GM12878 (cell line): ENCODE results near the gene GABBR2. TPM values are rescaled to one million over a fixed set of nuclear protein-coding genes. Genes with fewer than 3 reads are reported as not detected.

Experiments used
- ATAC-seq: fragments of 200-7000 bp; cut with Tn5 transposase; 3 replicates; pipeline ENCODE4 v1.9.1; 2020; ENCODE audit warnings: mild to moderate bottlenecking, moderate library complexity
- BruUV-seq: library from RNA; stranded (reverse); fragments of 400-500 nt; replicated peaks from 2 replicates; lab custom pipeline; 2021; lab: Mats Ljungman, UMichigan
- CTCF ChIA-PET: fragments of 300-600 bp; sonication (Branson Sonifier 250); formaldehyde crosslinking; extraction: SDS; loops from one replicate; lab custom pipeline; 2021; ENCODE audit warnings: inconsistent platforms; lab: Yijun Ruan, JAX
- POLR2A ChIA-PET: fragments of 350-600 bp; formaldehyde crosslinking; extraction: SDS; loops from one replicate; lab custom pipeline; 2021; ENCODE audit warnings: inconsistent platforms; lab: Charles Lee
- RAD21 ChIA-PET: fragments of 300-600 bp; sonication (Branson Sonifier 250); formaldehyde crosslinking; loops from one replicate; lab custom pipeline; 2023; ENCODE audit warnings: antibody characterized with exemption; ENCODE audit not compliant: unreplicated experiment; lab: Charles Lee
- SMC1A ChIA-PET: fragments of 300-600 bp; sonication (Branson Sonifier 250); formaldehyde crosslinking; loops from one replicate; lab custom pipeline; 2023; ENCODE audit not compliant: unreplicated experiment, uncharacterized antibody; lab: Charles Lee
- DNase-seq: peaks from one replicate; pipeline ENCODE4 v3.0.0-alpha.2; 2011; ENCODE audit warnings: low read depth, low spot score
- FAIRE-seq: peaks from 3 replicates; lab custom pipeline; 2011; peaks lifted over from hg19 to GRCh38; lab: Jason Lieb, UNC
- H2AFZ ChIP-seq: 2 replicates; pipeline ENCODE4 v1.6.0; 2011; ENCODE audit warnings: low read depth, low read length, control low read depth; ENCODE audit not compliant: control insufficient read depth
- H3K27ac ChIP-seq: 2 replicates; pipeline ENCODE4 v1.5.1; 2011; ENCODE audit warnings: control low read depth; ENCODE audit not compliant: control insufficient read depth, insufficient read depth
- H3K27me3 ChIP-seq, 2 experiments: replicated peaks in 1 of 2; 2 replicates each; pipeline versions ENCODE4 v1.6.0 to v1.6.1; 2011; ENCODE audit warnings: low read length in 1 of 2; ENCODE audit not compliant: control insufficient read depth in 2 of 2, insufficient read depth in 2 of 2
- H3K36me3 ChIP-seq, 2 experiments: 2 replicates each; pipeline ENCODE4 v1.5.1; 2011; ENCODE audit warnings: low read length in 1 of 2; ENCODE audit not compliant: control insufficient read depth in 2 of 2, insufficient read depth in 2 of 2
- H3K4me1 ChIP-seq: 2 replicates; pipeline ENCODE4 v1.6.1; 2011; ENCODE audit warnings: mild to moderate bottlenecking, low read length, moderate library complexity, mixed read lengths; ENCODE audit not compliant: control insufficient read depth, insufficient read depth
- H3K4me2 ChIP-seq: 2 replicates; pipeline ENCODE4 v1.6.0; 2011; ENCODE audit warnings: control low read depth; ENCODE audit not compliant: control insufficient read depth, insufficient read depth
- H3K4me3 ChIP-seq: fragments of 200-600 bp; sonication (generic); 2 replicates; pipeline ENCODE4 v1.5.1; 2016
- H3K79me2 ChIP-seq: 2 replicates; pipeline ENCODE4 v1.6.0; 2011; ENCODE audit warnings: low read length; ENCODE audit not compliant: control insufficient read depth, insufficient read depth
- H3K9ac ChIP-seq: 2 replicates; pipeline ENCODE4 v1.8.0; 2011; ENCODE audit warnings: low read length, control low read depth, mixed read lengths; ENCODE audit not compliant: control insufficient read depth, insufficient read depth
- H3K9me3 ChIP-seq: replicated peaks from 3 replicates; pipeline ENCODE4 v1.5.1; 2011; ENCODE audit warnings: mild to moderate bottlenecking, low read length; ENCODE audit not compliant: control insufficient read depth, insufficient read depth
- H4K20me1 ChIP-seq: 2 replicates; pipeline ENCODE4 v1.6.0; 2011; ENCODE audit not compliant: control insufficient read depth, insufficient read depth
- CBFB ChIP-seq: IDR thresholded peaks from 2 replicates; pipeline ENCODE4 v1.6.1; 2016; ENCODE audit warnings: antibody characterized with exemption, low read depth
- CBX5 ChIP-seq: sonication (generic); IDR thresholded peaks from 2 replicates; pipeline ENCODE4 v1.6.1; 2016; ENCODE audit warnings: low read depth, moderate library complexity, mild to moderate bottlenecking, inconsistent platforms
- JUNB ChIP-seq: IDR thresholded peaks from 2 replicates; pipeline ENCODE4 v1.6.1; 2016; ENCODE audit warnings: antibody characterized with exemption, mild to moderate bottlenecking
- SMARCA5 ChIP-seq: fragments of 450-650 bp; IDR thresholded peaks from 2 replicates; pipeline ENCODE4 v1.6.1; 2017; ENCODE audit warnings: mild to moderate bottlenecking
- WGBS: methylation state at CpG from one replicate; pipeline ENCODE4 v1.1.6; 2016; ENCODE audit warnings: low lambda C conversion rate; ENCODE audit not compliant: insufficient replicate concordance, insufficient coverage; ENCODE audit errors: missing lambda C conversion rate; 5-methylcytosine and 5-hydroxymethylcytosine counted together
- in situ Hi-C: fragments of 300-500 bp; cut with MboI; formaldehyde crosslinking; loops from 9 replicates; pipeline ENCODE4 v1.14.3; 2018; ENCODE audit warnings: mixed read lengths
- intact Hi-C: fragments of 100-400 bp; cut with micrococcal nuclease; formaldehyde crosslinking; loops from one replicate; pipeline ENCODE4 v1.14.2; 2022; ENCODE audit not compliant: unreplicated experiment
- polyA plus RNA-seq, 11 experiments: library from polyadenylated mRNA; depleted of rRNA in 4 of 11; unstranded in 6 of 11; stranded (reverse) in 5 of 11; fragments of >200 nt; fragmentation: Nextera tagmentation in 4 of 11; fragmentation: Illumina TruSeq in 1 of 11; extraction: Ambion mirVana in 4 of 11; extraction: Trizol in 1 of 11; gene quantifications; 1 replicate in 1 of 11; 2 replicates in 10 of 11; pipeline versions ENCODE4 v1.2.1 to v1.2.3, GENCODE V29; 2011 to 2016; ENCODE audit warnings: inconsistent platforms in 2 of 11, missing spikeins in 2 of 11, low read depth in 1 of 11
- total RNA-seq, 4 experiments: library from RNA; depleted of rRNA in 3 of 4; stranded (reverse); fragments of >200 nt in 3 of 4; fragmentation: Illumina TruSeq in 1 of 4; extraction: Trizol in 1 of 4; gene quantifications; 2 replicates each; pipeline versions ENCODE4 v1.2.1 to v1.2.3, GENCODE V29; 2013 to 2021

The GABBR2 gene
- total and polyA plus RNA-seq, 10 of the 15 experiments (the other 5 are each of a cell fraction or from before 2014, with no cell fraction given): 0.02 to 2.2 (median 0.06) TPM; not detected in 2

GRCh38 chr9:98460704-98461103, 248.0 kb downstream of the GABBR2 start:
- Histone ChIP-seq H3K4me1 (no peaks in the 10 kb centered on the region), H2AFZ (no peak overlapping the region), H3K36me3 (no peaks in the 10 kb centered on the region), H3K9me3 (peaks cover 2% of the 10 kb centered on the region; the same call in 2 of the 3 replicates), H4K20me1 (no peaks in the 10 kb centered on the region), H3K79me2 (no peaks in the 10 kb centered on the region), H3K4me2 (no peak overlapping the region), H3K9ac (no peak overlapping the region), H3K27ac (no peak overlapping the region), H3K27me3 (no peaks in the 10 kb centered on the region), H3K4me3 (no peak overlapping the region)
- ChIA-PET CTCF (no interaction called here), RAD21 (no interaction called here), POLR2A (no interaction called here), SMC1A (no interaction called here)
- FAIRE-seq (no peak), ATAC-seq (no peak), DNase-seq (no peak)
- in situ Hi-C loops: no loop called here
- BruUV-seq: no TSS peak
- peak; percentile 87; the same call in 1 of the 2 replicates for TF ChIP-seq CBX5
- TF ChIP-seq SMARCA5: no peak
- intact Hi-C loops: no loop called here

GRCh38 chr9:98457726-98458370, 250.9 kb downstream of the GABBR2 start:
- no TSS peak for BruUV-seq
- intact Hi-C loops: no loop called here
- no peak overlapping the region for H3K4me2 ChIP-seq
- RAD21 ChIA-PET: no interaction called here
- no peak overlapping the region for H3K9ac ChIP-seq
- H3K27me3 ChIP-seq: no peaks in the 10 kb centered on the region
- H3K9me3 ChIP-seq: peaks cover 2% of the 10 kb centered on the region; the same call in 2 of the 3 replicates
- WGBS: 54% methylated on average over 9 of the region's 9 CpGs
- no peak overlapping the region for H3K4me3 ChIP-seq
- FAIRE-seq (no peak), ATAC-seq (no peak)
- H2AFZ ChIP-seq: no peak overlapping the region
- no peaks in the 10 kb centered on the region for H3K4me1 ChIP-seq
- H3K27ac ChIP-seq: no peak overlapping the region
- CTCF ChIA-PET: no interaction called here
- POLR2A ChIA-PET: no interaction called here
- no peaks in the 10 kb centered on the region for H4K20me1 ChIP-seq
- SMC1A ChIA-PET: interaction anchor here (0.5 kb wide), 1 partner anchor 394 kb away, joined by 3 read pairs; no protein-coding TSS in a partner anchor
- no peak for TF ChIP-seq CBFB
- TF ChIP-seq JUNB: no peak
- TF ChIP-seq, all 136 proteins: peak for 0
- Histone ChIP-seq H3K36me3 (no peaks in the 10 kb centered on the region), H3K79me2 (no peaks in the 10 kb centered on the region)
- in situ Hi-C loops: no loop called here
- no peak for DNase-seq
